Measurements from ENCODE around the gene HYOU1.

- TF ChIP-seq, protein P1, sequence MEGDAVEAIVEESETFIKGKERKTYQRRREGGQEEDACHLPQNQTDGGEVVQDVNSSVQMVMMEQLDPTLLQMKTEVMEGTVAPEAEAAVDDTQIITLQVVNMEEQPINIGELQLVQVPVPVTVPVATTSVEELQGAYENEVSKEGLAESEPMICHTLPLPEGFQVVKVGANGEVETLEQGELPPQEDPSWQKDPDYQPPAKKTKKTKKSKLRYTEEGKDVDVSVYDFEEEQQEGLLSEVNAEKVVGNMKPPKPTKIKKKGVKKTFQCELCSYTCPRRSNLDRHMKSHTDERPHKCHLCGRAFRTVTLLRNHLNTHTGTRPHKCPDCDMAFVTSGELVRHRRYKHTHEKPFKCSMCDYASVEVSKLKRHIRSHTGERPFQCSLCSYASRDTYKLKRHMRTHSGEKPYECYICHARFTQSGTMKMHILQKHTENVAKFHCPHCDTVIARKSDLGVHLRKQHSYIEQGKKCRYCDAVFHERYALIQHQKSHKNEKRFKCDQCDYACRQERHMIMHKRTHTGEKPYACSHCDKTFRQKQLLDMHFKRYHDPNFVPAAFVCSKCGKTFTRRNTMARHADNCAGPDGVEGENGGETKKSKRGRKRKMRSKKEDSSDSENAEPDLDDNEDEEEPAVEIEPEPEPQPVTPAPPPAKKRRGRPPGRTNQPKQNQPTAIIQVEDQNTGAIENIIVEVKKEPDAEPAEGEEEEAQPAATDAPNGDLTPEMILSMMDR (IDR thresholded peaks at IDR 0.05): no peak
- TF ChIP-seq POLR2AphosphoS5 (IDR thresholded peaks at IDR 0.05; ENCODE audit: low read depth, low read length): no peak
- TF ChIP-seq, protein P2, sequence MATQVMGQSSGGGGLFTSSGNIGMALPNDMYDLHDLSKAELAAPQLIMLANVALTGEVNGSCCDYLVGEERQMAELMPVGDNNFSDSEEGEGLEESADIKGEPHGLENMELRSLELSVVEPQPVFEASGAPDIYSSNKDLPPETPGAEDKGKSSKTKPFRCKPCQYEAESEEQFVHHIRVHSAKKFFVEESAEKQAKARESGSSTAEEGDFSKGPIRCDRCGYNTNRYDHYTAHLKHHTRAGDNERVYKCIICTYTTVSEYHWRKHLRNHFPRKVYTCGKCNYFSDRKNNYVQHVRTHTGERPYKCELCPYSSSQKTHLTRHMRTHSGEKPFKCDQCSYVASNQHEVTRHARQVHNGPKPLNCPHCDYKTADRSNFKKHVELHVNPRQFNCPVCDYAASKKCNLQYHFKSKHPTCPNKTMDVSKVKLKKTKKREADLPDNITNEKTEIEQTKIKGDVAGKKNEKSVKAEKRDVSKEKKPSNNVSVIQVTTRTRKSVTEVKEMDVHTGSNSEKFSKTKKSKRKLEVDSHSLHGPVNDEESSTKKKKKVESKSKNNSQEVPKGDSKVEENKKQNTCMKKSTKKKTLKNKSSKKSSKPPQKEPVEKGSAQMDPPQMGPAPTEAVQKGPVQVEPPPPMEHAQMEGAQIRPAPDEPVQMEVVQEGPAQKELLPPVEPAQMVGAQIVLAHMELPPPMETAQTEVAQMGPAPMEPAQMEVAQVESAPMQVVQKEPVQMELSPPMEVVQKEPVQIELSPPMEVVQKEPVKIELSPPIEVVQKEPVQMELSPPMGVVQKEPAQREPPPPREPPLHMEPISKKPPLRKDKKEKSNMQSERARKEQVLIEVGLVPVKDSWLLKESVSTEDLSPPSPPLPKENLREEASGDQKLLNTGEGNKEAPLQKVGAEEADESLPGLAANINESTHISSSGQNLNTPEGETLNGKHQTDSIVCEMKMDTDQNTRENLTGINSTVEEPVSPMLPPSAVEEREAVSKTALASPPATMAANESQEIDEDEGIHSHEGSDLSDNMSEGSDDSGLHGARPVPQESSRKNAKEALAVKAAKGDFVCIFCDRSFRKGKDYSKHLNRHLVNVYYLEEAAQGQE (IDR thresholded peaks at IDR 0.05; ENCODE audit: insufficient read depth in 1 of 2, low read depth in 2 of 2, low read length in 1 of 2): no peak
These were observed 24.8 kb upstream of the HYOU1 start for GRCh38 chr11:119081682-119082260.
